Breast epithelium (tissue), 4 donors: ENCODE data around the gene ZNF75A. TPM values are rescaled to one million over a fixed set of nuclear protein-coding genes. Genes with fewer than 3 reads are reported as not detected.
"Not testable (repeated sequence)": the region's sequence is repeated elsewhere in the genome, so short reads cannot be mapped to it uniquely, and the experiment has no call there.

Experiments used
- DNase-seq, 2 donors: peaks; one replicate each; pipeline ENCODE4 v3.0.0-alpha.2; 2019; ENCODE audit warnings: low spot score in 2 of 2
- H3K27ac ChIP-seq, 2 donors: fragments of 200-600 bp; sonication (generic) in 1 of 2; one replicate each; pipeline ENCODE4 v1.5.1; 2016 to 2019; ENCODE audit warnings: mild to moderate bottlenecking in 1 of 2
- H3K27me3 ChIP-seq, 2 donors: fragments of 200-600 bp; sonication (generic) in 1 of 2; one replicate each; pipeline versions ENCODE4 v1.5.1 to v1.6.0; 2017 to 2019; ENCODE audit warnings: control low read depth in 1 of 2, mild to moderate bottlenecking in 1 of 2
- H3K36me3 ChIP-seq: fragments of 200-600 bp; one replicate; pipeline ENCODE4 v1.5.1; 2019
- H3K4me1 ChIP-seq, 2 donors: fragments of 200-600 bp; sonication (generic); one replicate each; pipeline ENCODE4 v1.5.1; 2016 to 2019; ENCODE audit warnings: control low read depth in 1 of 2
- H3K4me3 ChIP-seq, 3 donors: fragments of 200-600 bp; sonication (generic); 1 replicate in 2 of 3; 2 replicates in 1 of 3; pipeline ENCODE4 v1.5.1; 2016 to 2019; ENCODE audit warnings: mild to moderate bottlenecking in 3 of 3, moderate library complexity in 2 of 3
- H3K9me3 ChIP-seq, 2 donors: fragments of 200-600 bp; sonication (generic) in 1 of 2; one replicate each; pipeline ENCODE4 v1.5.1; 2016 to 2019; ENCODE audit warnings: control low read depth in 1 of 2
- POLR2A ChIP-seq: fragments of 450-650 bp; IDR thresholded peaks from one replicate; pipeline ENCODE4 v1.6.1; 2016; ENCODE audit warnings: antibody characterized with exemption, mild to moderate bottlenecking, moderate library complexity
- POLR2AphosphoS5 ChIP-seq, 3 donors: sonication (generic); formaldehyde crosslinking; IDR thresholded peaks; one replicate each; pipeline ENCODE4 v1.6.1; 2017; ENCODE audit warnings: antibody characterized with exemption in 3 of 3
- intact Hi-C: fragments of 100-400 bp; cut with DNase I; formaldehyde crosslinking; loops from one replicate; pipeline ENCODE4 v1.15.1; 2023; ENCODE audit warnings: low total_unique reads
- total RNA-seq, 3 donors: library from RNA; depleted of rRNA; stranded (reverse); fragments of >200 nt; gene quantifications; one replicate each; pipeline ENCODE4 v1.1.0, GENCODE V29; 2016
- TF ChIP-seq, protein P1 (sequence below), 3 donors: fragments of 450-650 bp; IDR thresholded peaks; one replicate each; pipeline ENCODE4 v1.5.1; 2016 to 2017; ENCODE audit warnings: antibody characterized with exemption in 3 of 3, mild to moderate bottlenecking in 3 of 3, moderate library complexity in 3 of 3

Gene ZNF75A
- total RNA-seq, 3 donors from 2014 or later: 19.4 to 58.2 (median 37.0) TPM

DNA sequence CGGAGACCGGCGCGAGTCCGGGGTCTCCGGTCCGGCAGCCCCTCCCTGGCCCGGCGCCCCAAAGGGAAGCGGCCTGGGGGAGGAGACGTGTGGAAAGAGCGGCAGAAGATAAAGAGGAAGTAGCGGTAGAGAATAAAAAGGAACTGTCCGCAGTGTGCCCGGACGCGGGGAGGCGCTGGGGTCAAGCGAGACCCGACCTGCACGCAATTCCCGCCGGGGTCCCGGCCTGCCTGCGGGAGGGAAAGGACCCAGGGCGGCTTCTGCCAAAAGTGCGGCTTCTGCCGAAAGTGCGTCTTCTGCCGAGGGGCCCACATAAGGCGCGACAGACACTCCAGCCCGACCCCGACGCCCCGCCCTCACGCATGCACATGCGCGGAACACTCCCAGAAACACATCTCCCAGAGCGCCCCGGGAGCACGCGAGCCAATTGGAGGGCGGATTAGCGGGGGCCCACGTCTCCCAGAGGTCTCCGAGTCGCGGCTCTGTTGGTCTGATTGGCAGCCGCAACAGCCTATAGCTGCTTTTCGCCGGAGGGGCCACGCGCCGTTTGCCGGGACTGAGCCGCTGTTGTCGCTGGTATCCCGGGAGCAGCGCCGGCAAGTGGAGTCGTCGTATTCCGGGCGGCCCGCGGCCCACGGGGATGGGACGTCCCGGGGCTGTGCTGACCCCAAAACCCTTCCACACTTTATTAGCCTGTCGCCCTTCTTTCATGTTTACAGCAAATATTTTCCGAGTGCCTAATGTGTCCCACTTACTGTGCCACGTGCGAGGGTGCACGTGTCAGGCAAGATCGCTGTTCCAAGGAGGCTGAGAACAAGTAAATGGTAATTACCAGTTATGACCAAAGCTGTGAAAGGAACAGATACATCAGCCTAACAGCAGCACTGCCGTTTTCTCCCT is 40.9 kb upstream of the ZNF75A start:
- Histone ChIP-seq H3K36me3 (no peaks in the 10 kb centered on the region), H3K4me1 (no peaks in the 10 kb centered on the region), H3K27me3 (no peaks in the 10 kb centered on the region), H3K4me3 (peak overlapping the region; percentile 80 to 95 (median 95)), H3K27ac (peak overlapping the region; percentile 98 to 99), H3K9me3 (peaks cover 0 to 26% of the 10 kb centered on the region in 2 donors)
- intact Hi-C loops: no loop called here
- TF ChIP-seq, protein P1, sequence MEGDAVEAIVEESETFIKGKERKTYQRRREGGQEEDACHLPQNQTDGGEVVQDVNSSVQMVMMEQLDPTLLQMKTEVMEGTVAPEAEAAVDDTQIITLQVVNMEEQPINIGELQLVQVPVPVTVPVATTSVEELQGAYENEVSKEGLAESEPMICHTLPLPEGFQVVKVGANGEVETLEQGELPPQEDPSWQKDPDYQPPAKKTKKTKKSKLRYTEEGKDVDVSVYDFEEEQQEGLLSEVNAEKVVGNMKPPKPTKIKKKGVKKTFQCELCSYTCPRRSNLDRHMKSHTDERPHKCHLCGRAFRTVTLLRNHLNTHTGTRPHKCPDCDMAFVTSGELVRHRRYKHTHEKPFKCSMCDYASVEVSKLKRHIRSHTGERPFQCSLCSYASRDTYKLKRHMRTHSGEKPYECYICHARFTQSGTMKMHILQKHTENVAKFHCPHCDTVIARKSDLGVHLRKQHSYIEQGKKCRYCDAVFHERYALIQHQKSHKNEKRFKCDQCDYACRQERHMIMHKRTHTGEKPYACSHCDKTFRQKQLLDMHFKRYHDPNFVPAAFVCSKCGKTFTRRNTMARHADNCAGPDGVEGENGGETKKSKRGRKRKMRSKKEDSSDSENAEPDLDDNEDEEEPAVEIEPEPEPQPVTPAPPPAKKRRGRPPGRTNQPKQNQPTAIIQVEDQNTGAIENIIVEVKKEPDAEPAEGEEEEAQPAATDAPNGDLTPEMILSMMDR (IDR thresholded peaks at IDR 0.05): peak in 2 of 3 donors; percentile 37 to 39
- TF ChIP-seq POLR2A (peak; percentile 88), POLR2AphosphoS5 (IDR thresholded peaks at IDR 0.05) (peak; percentile 50 to 92 (median 87))
- peak; percentile 97 for DNase-seq

DNA sequence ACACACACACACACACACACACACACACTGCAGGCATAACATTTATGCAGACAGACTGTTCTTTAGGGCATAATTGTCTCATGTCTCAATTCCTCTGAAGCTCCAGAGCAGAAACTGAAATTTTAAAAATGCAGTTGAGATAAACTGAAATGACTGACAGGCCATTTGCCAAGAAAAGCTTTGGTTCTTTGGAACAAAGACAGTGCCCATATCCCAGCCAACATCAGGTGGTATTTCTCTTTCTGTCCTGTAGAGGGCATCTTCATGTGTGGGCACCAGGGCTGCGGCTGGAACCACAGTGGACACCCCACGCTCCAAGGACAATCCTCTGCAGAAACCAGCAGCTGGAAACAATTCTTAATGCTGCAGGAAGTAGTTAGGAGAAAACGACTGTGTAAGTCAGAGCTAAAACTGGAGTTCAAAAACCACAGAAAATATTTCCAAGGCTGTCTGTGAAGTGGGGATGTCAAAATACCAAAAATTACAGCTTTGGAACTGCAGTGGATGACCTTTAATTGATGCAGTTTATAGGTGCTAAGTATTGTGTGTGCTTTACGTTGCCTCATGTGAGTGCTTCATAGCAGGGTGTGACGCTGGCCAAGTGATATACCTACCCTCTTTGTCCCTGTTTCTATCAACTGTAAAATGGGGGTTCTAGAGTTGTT is 38.3 kb upstream of the ZNF75A start:
- intact Hi-C loops: no loop called here
- Histone ChIP-seq H3K36me3 (no peaks in the 10 kb centered on the region), H3K4me1 (no peaks in the 10 kb centered on the region), H3K9me3 (peaks cover 0 to 38% of the 10 kb centered on the region in 2 donors), H3K27ac (no peak overlapping the region), H3K4me3 (no peak overlapping the region), H3K27me3 (no peaks in the 10 kb centered on the region)
- TF ChIP-seq POLR2A (no peak), POLR2AphosphoS5 (IDR thresholded peaks at IDR 0.05) (no peak)
- TF ChIP-seq, protein P1 (IDR thresholded peaks at IDR 0.05): peak in 1 of 3 donors; percentile 16
- no peak for DNase-seq

DNA sequence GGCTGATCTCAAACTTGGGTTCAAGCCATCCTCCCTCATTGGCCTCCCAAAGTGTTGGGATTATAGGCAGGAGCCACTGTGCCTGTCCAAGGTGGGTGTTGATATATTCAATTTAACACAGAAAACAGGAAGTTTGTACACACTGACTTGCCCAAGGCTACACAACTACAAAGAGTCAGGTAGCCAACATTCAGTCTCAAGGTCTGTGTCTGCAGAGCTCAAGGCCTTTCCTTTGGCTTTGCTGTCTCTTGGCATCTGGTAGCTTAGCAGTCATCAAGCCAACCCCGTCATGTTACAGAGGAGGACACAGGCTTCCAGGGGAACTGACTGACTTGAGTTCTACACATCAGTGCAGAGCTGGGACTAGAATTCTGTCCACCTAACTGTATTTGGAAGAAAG is 37.0 kb upstream of the ZNF75A start:
- Histone ChIP-seq H3K4me3 (no peak overlapping the region), H3K27ac (no peak overlapping the region), H3K36me3 (no peaks in the 10 kb centered on the region), H3K27me3 (no peaks in the 10 kb centered on the region), H3K9me3 (peaks cover 0 to 38% of the 10 kb centered on the region in 2 donors), H3K4me1 (no peaks in the 10 kb centered on the region)
- DNase-seq: no peak
- TF ChIP-seq POLR2AphosphoS5 (IDR thresholded peaks at IDR 0.05) (no peak), POLR2A (no peak)
- TF ChIP-seq, protein P1 (IDR thresholded peaks at IDR 0.05): no peak
- intact Hi-C loops: no loop called here

DNA sequence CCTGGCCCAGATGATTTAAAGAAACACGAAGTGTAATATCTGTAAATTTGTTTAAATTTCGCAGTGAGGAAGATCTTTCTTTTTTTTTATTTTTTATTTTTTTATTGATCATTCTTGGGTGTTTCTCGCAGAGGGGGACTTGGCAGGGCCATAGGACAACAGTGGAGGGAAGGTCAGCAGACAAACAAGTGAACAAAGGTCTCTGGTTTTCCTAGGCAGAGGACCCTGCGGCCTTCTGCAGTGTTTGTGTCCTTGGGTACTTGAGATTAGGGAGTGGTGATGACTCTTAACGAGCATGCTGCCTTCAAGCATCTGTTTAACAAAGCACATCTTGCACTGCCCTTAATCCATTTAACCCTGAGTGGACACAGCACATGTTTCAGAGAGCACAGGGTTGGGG is 34.6 kb upstream of the ZNF75A start:
- H3K36me3 ChIP-seq, DNase-seq, H3K4me1 ChIP-seq, intact Hi-C loops, H3K27ac ChIP-seq, H3K27me3 ChIP-seq, H3K4me3 ChIP-seq: not testable (repeated sequence)
- H3K9me3 ChIP-seq: peaks cover 0 to 36% of the 10 kb centered on the region in 2 donors

DNA sequence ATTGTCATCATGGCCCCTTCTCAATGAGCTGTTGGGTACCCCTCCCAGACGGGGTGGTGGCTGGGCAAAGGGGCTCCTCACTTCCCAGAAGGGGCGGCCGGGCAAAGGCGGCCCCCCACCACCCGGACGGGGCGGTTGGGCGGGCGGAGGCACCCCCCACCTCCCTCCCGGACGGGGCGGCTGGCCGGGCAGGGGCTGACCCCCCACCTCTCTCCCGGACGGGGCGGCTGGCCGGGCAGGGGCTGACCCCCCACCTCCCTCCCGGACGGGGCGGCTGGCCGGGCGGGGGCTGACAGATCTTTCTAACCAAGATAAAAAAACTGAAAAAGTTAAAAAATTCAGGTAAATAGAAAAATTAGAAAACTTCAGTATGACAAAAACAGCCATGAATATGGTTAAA is 34.0 kb upstream of the ZNF75A start:
- DNase-seq, H3K27me3 ChIP-seq, H3K4me1 ChIP-seq, H3K27ac ChIP-seq, H3K36me3 ChIP-seq, H3K4me3 ChIP-seq, intact Hi-C loops: not testable (repeated sequence)
- peaks cover 0 to 31% of the 10 kb centered on the region in 2 donors for H3K9me3 ChIP-seq

DNA sequence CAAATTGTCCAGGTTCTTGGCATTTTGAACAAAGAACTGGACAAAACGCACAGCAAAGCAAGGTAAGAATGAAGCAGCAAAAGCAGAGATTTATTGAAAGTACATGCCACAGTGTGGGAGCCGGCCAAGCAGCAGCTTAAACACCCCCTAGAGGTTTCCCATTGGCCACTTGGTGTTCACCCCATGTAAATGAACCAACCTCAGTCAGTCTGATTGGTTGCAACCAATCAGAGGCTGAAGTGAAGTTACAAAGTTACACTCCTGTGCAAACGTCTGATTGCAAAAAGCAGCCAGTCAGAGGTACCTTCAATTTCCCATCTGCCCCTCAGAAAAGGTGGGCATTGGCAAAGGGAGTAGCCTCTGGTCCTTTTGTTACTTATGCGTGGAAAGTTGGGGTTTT is 30.8 kb upstream of the ZNF75A start:
- no peak for DNase-seq
- intact Hi-C loops: no loop called here
- no peak overlapping the region for H3K4me3 ChIP-seq
- H3K27me3 ChIP-seq: no peaks in the 10 kb centered on the region
- H3K27ac ChIP-seq: no peak overlapping the region
- TF ChIP-seq, protein P1 (IDR thresholded peaks at IDR 0.05): no peak
- TF ChIP-seq POLR2A (no peak), POLR2AphosphoS5 (IDR thresholded peaks at IDR 0.05) (no peak)
- peaks cover 0 to 18% of the 10 kb centered on the region in 2 donors for H3K9me3 ChIP-seq
- H3K36me3 ChIP-seq: no peaks in the 10 kb centered on the region
- H3K4me1 ChIP-seq: no peaks in the 10 kb centered on the region
